ENCODE data around the gene KIF26B. TPM values are rescaled to one million over a fixed set of nuclear protein-coding genes. Genes with fewer than 3 reads are reported as not detected.
"Not testable (repeated sequence)": the region's sequence is repeated elsewhere in the genome, so short reads cannot be mapped to it uniquely, and the experiment has no call there.

Gene KIF26B
- total and polyA plus RNA-seq, 2 of the 4 experiments (the other 2 are of a cell fraction) = 0.53 to 0.54 TPM

DNA sequence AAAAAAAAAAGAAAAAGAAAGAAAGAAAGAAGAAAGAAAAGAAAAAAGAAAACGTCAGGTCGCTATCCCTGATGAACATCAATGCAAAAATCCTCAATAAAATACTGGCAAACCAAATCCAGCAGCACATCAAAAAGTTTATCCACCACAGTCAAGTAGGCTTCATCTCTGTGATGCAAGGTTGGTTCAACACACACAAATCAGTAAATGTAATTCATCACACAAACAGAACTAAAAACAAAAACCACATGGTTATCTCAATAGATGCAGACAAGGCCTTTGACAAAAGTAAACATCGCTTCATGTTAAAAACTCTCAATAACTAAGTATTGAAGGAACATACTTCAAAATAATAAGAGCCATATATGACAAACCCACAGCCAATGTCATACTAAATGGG lies 573.2 kb downstream of the KIF26B start:
- H3K23ac ChIP-seq (ENCODE audit: low read depth, low read length); H3K79me1 ChIP-seq (ENCODE audit: low read depth in 1 of 2, low read length in 2 of 2); in situ Hi-C loops (cut with MboI; ENCODE audit: low sequenced_read_pairs); H3K4ac ChIP-seq (ENCODE audit: low read depth, low read length); H3K9ac ChIP-seq (ENCODE audit: low read depth, low read length); H3K4me1 ChIP-seq (ENCODE audit: control insufficient read depth, insufficient read depth, low read length); CTCF ChIA-PET; DNase-seq; intact Hi-C loops (cut with micrococcal nuclease); H2AK5ac ChIP-seq (ENCODE audit: low read depth, low read length); H3K56ac ChIP-seq (ENCODE audit: extremely low read depth, insufficient read depth, low read length); H3K14ac ChIP-seq (replicated peaks; ENCODE audit: low read depth, low read length); H3K18ac ChIP-seq (ENCODE audit: low read depth, low read length); H2BK5ac ChIP-seq (ENCODE audit: low read depth, low read length, poor library complexity, severe bottlenecking); H2BK120ac ChIP-seq (ENCODE audit: low read depth, low read length); POLR2A ChIA-PET (ENCODE audit: unreplicated experiment); H3K4me3 ChIP-seq (ENCODE audit: insufficient read depth, low read depth, low read length); H4K91ac ChIP-seq (ENCODE audit: insufficient read depth, low read depth, low read length); H3K4me2 ChIP-seq (ENCODE audit: low read depth, low read length); ATAC-seq (ENCODE audit: low read depth); H4K8ac ChIP-seq (ENCODE audit: low read depth in 2 of 2, low read length in 2 of 2); H4K20me1 ChIP-seq (ENCODE audit: insufficient read depth, low read length); BruUV-seq (replicated peaks); dilution Hi-C loops (cut with HindIII; ENCODE audit: low sequenced_read_pairs, unreplicated experiment); H2AFZ ChIP-seq (replicated peaks; ENCODE audit: low read length, poor library complexity); H2BK15ac ChIP-seq (ENCODE audit: low read depth, low read length); H2BK20ac ChIP-seq (ENCODE audit: low read depth, low read length); H3K36me3 ChIP-seq (ENCODE audit: control insufficient read depth, insufficient read depth, low read length); H4K5ac ChIP-seq (ENCODE audit: low read depth, low read length); H3K27me3 ChIP-seq (ENCODE audit: control insufficient read depth, insufficient read depth, low read length); H3K27ac ChIP-seq (ENCODE audit: insufficient read depth, low read length); H2AK9ac ChIP-seq (replicated peaks; ENCODE audit: low read depth, low read length, poor library complexity); H3K9me1 ChIP-seq (ENCODE audit: insufficient read depth, low read length); H3K9me3 ChIP-seq (ENCODE audit: control insufficient read depth, insufficient read depth, low read length): not testable (repeated sequence)
- no CpG with 5 or more reads among the region's 3 CpGs for WGBS, 2 experiments (ENCODE audit: extremely low coverage in 2 of 2, insufficient read length in 1 of 2)

Measured in IMR-90 (cell line).